SU-DHL-6 (cell line): ENCODE results near the gene LRRC10B.

Experiments
- H2AFZ ChIP-seq: fragments of 200-600 bp; sonication (generic); 2 replicates; pipeline ENCODE4 v1.6.1; 2014; ENCODE audit warnings: low read depth, mild to moderate bottlenecking, moderate library complexity, mixed read lengths, antibody characterized with exemption, low read length; ENCODE audit not compliant: severe bottlenecking
- H3F3A ChIP-seq: fragments of 200-600 bp; shearing (Covaris generic); 2 replicates; pipeline ENCODE4 v1.6.0; 2016; ENCODE audit warnings: antibody characterized with exemption, mild to moderate bottlenecking; ENCODE audit not compliant: insufficient read depth
- H3K27ac ChIP-seq: fragments of 200-600 bp; sonication (generic); 2 replicates; pipeline ENCODE4 v1.5.1; 2016; ENCODE audit warnings: low read depth, mild to moderate bottlenecking, low read length, moderate library complexity, mixed read lengths
- H3K27me3 ChIP-seq: fragments of 200-600 bp; sonication (generic), shearing (Covaris generic); 2 replicates; pipeline ENCODE4 v1.6.0; 2014; ENCODE audit warnings: mild to moderate bottlenecking, low read length
- H3K36me3 ChIP-seq: fragments of 200-600 bp; sonication (generic); 2 replicates; pipeline ENCODE4 v1.6.1; 2014; ENCODE audit warnings: mild to moderate bottlenecking, low read length, mixed read lengths
- H3K4me2 ChIP-seq: fragments of 300-600, 200-600 bp; shearing (Covaris generic), sonication (generic); 2 replicates; pipeline ENCODE4 v1.6.0; 2014; ENCODE audit warnings: low read length, low read depth, mild to moderate bottlenecking; ENCODE audit not compliant: poor library complexity, severe bottlenecking
- H3K4me3 ChIP-seq: fragments of 200-600 bp; sonication (generic); 2 replicates; pipeline ENCODE4 v1.5.1; 2014; ENCODE audit warnings: antibody characterized with exemption, low read length, mild to moderate bottlenecking, mixed read lengths; ENCODE audit not compliant: insufficient read depth, poor library complexity, severe bottlenecking
- H3K79me2 ChIP-seq: fragments of 200-600 bp; sonication (generic); 2 replicates; pipeline ENCODE4 v1.6.1; 2014; ENCODE audit warnings: mild to moderate bottlenecking, low read length, moderate library complexity; ENCODE audit not compliant: insufficient read depth
- H3K9ac ChIP-seq: fragments of 200-600 bp; sonication (generic); 2 replicates; pipeline ENCODE4 v1.7.0; 2014; ENCODE audit warnings: mild to moderate bottlenecking, low read length
- H3K9me2 ChIP-seq: fragments of 200-600 bp; sonication (generic); replicated peaks from 2 replicates; pipeline ENCODE4 v1.6.1; 2014; ENCODE audit warnings: low read length; ENCODE audit not compliant: insufficient read depth
- H3K9me3 ChIP-seq: fragments of 200-600 bp; sonication (generic); 2 replicates; pipeline ENCODE4 v1.6.1; 2014; ENCODE audit warnings: low read length, mixed read lengths; ENCODE audit not compliant: insufficient read depth
- H4K20me1 ChIP-seq: fragments of 200-600 bp; sonication (generic); 2 replicates; pipeline ENCODE4 v1.6.1; 2014; ENCODE audit warnings: low read depth, mild to moderate bottlenecking, antibody characterized with exemption, low read length, moderate library complexity, mixed read lengths
- CTCF ChIP-seq: fragments of 200-600 bp; sonication (generic); IDR thresholded peaks from one replicate; pipeline ENCODE4 v1.5.1; 2017; ENCODE audit warnings: antibody characterized with exemption, mild to moderate bottlenecking, low read length, moderate library complexity; ENCODE audit not compliant: insufficient read depth, poor library complexity, severe bottlenecking
- EZH2phosphoT487 ChIP-seq: fragments of 200-600 bp; sonication (generic), shearing (Covaris generic); conservative IDR thresholded peaks from 2 replicates; pipeline ENCODE4 v1.6.1; 2018; ENCODE audit warnings: mild to moderate bottlenecking, antibody characterized with exemption, low read length, moderate library complexity, mixed read lengths

Gene LRRC10B

GRCh38 chr11:61494381-61494961 lies 14.1 kb upstream of the LRRC10B start:
- Histone ChIP-seq H3K9me3 (no peaks in the 10 kb centered on the region), H4K20me1 (no peaks in the 10 kb centered on the region), H3K27ac (no peak overlapping the region), H3F3A (no peaks in the 10 kb centered on the region), H3K36me3 (no peaks in the 10 kb centered on the region), H3K4me2 (no peak overlapping the region), H3K27me3 (no peaks in the 10 kb centered on the region), H3K9ac (no peak overlapping the region), H3K4me3 (no peak overlapping the region), H3K9me2 (no peaks in the 10 kb centered on the region), H3K79me2 (no peaks in the 10 kb centered on the region), H2AFZ (no peak overlapping the region)
- TF ChIP-seq EZH2phosphoT487 (no peak), CTCF (no peak)

GRCh38 chr11:61495801-61496601 lies 12.5 kb upstream of the LRRC10B start:
- TF ChIP-seq EZH2phosphoT487 (no peak), CTCF (no peak)
- no peaks in the 10 kb centered on the region for H3F3A ChIP-seq
- H3K9ac ChIP-seq = no peak overlapping the region
- H3K27ac ChIP-seq = no peak overlapping the region
- no peak overlapping the region for H3K4me2 ChIP-seq
- H3K79me2 ChIP-seq = no peaks in the 10 kb centered on the region
- H2AFZ ChIP-seq = no peak overlapping the region
- no peaks in the 10 kb centered on the region for H3K9me3 ChIP-seq
- H3K9me2 ChIP-seq = no peaks in the 10 kb centered on the region
- H3K27me3 ChIP-seq = no peaks in the 10 kb centered on the region
- no peaks in the 10 kb centered on the region for H3K36me3 ChIP-seq
- no peak overlapping the region for H3K4me3 ChIP-seq
- no peaks in the 10 kb centered on the region for H4K20me1 ChIP-seq

GRCh38 chr11:61496602-61497400 lies 11.7 kb upstream of the LRRC10B start:
- H3K4me3 ChIP-seq = no peak overlapping the region

More at GRCh38 chr11:61496602-61497400, 11.7 kb upstream of the LRRC10B start:
- no peaks in the 10 kb centered on the region for H3K36me3 ChIP-seq
- H2AFZ ChIP-seq = no peak overlapping the region
- no peak overlapping the region for H3K9ac ChIP-seq
- no peaks in the 10 kb centered on the region for H3K9me3 ChIP-seq
- H3K79me2 ChIP-seq = no peaks in the 10 kb centered on the region
- no peaks in the 10 kb centered on the region for H3K9me2 ChIP-seq
- no peak overlapping the region for H3K4me2 ChIP-seq
- no peak for TF ChIP-seq EZH2phosphoT487
- TF ChIP-seq CTCF = no peak
- H3F3A ChIP-seq = no peaks in the 10 kb centered on the region
- no peak overlapping the region for H3K27ac ChIP-seq
- no peaks in the 10 kb centered on the region for H3K27me3 ChIP-seq
- H4K20me1 ChIP-seq = no peaks in the 10 kb centered on the region
